Kidney capillary endothelial cell (primary cell): ENCODE data around the gene PHEX.

Experiments used
- DNase-seq: peaks from one replicate; pipeline ENCODE4 v3.0.0-alpha.2; 2018; ENCODE audit warnings: low spot score

Gene PHEX

GRCh38 chrX:22105231-22105630, 73.1 kb downstream of the PHEX start:
- DNase-seq, result no peak

- DNase-seq, result no peak
Observed at GRCh38 chrX:22105971-22106370, 73.8 kb downstream of the PHEX start.

GRCh38 chrX:22109442-22109841, 77.3 kb downstream of the PHEX start:
- peak; percentile 20 for DNase-seq

DNA sequence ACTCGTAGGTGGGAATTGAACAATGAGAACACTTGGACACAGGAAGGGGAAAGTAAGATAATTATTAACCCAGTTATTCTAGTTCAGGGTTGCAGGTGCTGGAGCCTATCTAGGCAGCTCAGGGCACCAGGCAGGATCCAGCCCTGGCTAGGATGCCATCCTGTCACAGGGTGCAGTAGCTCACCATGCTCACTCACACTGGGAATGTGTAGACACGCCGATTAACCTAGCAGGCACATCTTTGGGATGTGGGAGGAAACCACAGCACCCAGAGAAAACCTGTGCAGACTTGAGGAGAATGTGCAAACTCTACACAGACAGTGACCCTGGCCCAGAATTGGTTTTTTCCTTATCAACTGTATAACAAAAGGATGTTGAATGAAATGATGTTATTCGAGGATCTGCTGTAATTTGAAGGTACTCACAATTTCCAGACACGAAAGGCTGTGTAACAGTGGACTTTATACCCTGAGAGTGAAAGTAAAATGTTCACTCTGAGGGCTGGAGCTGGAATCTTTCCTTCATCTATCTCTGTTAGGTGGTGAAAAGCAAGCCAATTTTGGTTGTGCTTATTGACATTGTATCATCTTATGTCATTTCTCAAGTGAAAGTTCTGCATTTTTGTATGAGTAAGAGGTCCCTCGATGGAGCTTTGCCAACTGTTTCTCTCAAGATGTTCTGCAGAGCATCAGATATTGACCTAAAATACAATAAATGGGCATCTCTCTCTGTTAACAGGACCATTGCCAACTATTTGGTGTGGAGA, 78.8 kb downstream of the PHEX start:
- no peak for DNase-seq

GRCh38 chrX:22116605-22117546, 84.8 kb downstream of the PHEX start:
- DNase-seq, result no peak

DNA sequence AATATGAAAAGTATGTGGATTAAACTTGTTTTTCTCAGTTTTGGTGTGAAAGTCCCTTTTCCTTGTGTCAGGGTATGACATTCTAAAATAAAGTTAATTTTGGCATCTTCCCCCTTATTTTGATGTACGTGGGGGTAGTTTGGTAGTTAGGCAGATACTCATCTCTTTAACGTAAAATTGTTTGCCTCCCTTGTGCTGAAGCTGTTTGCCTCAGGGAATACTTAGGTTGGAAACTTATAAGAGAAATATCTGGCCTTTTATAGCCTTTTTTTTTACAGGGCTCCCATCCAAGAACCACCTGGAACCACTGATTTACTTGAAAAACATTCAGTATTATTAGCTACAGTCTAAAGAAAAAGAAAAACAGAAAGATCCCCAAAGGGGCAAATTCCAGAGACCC, 85.5 kb downstream of the PHEX start:
- no peak for DNase-seq

DNA sequence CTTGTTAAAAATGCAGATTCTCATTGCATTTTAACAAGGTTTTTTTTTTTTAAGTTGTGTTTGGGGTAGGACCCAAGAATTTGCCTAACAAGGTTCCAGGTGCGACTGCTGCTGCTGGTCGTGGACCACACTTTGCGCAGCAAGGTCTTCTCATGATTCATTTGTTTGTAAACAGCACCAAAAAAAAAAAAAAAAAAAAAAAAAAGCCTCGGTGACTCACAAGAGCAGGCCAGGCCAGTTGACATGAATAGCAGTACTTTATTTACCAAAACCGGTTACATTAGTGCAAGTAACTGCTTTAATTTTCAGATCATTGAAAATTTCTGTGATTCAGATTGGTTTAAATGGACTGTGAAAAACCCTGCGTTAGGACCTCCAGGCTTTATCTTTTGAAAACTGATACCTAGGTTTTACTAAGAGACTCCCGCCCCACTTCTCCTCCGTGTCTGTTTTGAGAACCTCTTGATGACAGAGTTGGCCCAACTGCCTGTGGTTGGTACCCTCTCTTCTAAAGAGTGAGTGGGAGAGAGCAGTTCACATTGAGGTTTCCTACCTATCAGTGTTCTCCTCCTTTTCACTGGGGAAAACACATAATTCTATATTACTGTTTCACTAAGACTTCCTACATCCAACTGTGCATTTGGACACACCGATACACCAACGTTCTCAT, 86.2 kb downstream of the PHEX start:
- DNase-seq, result no peak

DNA sequence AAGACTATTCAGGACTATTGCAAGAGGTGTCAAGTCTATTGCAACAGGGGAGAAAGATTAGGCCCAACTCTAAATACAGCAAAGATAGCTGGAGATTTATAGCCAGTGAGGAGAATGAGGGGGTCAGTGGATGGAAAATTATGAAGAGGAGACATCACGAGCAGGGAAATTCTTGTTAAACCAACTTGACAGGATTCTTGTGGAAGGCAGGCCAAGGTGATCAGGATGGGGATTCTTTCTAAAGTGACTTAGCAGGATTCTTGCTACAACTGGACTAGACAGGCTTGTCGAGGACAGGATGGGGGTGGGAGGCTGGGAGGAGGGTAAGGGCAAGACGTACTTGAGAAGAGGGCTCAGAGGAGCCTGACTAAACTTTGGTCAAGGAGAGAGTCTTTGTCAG, 89.0 kb downstream of the PHEX start:
- DNase-seq, result no peak

DNA sequence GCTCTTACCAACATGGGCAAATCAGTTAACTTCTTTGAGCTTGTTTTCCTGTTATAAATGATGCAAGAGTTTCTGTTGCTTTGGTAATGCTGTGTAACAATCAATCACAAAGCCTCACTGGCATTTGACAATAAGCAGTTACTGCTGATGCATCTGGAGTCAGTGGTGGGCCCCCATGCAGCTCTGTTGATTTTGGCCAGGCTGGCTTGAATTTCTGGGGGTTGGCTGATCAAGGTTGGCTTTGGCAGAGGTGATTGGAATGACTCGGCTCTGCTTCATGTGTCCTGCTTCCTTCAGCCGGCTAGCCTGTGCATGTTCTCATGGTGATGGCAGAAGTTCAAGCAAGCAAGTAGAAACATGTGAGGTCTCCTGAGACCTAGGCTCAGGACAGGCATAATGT, 90.4 kb downstream of the PHEX start:
- no peak for DNase-seq

DNA sequence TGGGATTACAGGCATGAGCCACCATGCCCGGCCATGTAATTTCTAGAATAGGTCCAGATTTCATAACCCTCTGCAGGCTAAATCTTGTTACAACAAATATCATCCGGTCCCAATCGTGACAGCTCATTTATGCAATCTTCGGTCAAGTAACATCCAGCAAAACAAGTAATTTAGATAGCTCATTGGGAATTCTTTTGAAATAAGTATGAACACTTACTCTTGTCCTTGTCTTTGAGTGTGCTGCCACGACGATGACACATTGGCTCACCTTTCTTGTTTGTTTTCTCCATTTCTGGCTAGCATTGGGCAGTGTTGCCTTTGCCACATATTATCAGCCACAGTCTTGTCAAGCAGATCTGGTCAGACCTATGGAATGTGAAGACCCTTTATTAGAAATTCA, 92.0 kb downstream of the PHEX start:
- no peak for DNase-seq

- no peak for DNase-seq
Observed at GRCh38 chrX:22125481-22125880, 93.4 kb downstream of the PHEX start.

DNA sequence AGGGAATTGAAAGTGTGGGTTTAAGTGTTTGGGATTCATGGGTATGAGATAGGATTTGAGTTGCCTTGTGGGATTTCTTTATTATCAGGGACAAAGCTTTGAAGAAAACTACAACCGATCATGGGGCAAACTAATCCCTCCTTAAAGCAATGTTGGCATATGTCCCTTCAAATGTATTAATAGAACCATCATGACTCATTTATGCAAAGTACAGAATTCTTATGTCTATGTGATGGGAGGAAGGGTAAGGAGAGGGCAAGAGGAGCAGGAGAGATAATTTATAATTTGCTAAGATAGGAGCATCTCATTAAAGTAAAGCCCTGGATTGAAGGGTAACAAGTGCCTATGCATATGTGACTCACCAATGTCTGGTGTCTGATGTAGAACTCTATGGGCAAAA, 94.2 kb downstream of the PHEX start:
- no peak for DNase-seq

DNA sequence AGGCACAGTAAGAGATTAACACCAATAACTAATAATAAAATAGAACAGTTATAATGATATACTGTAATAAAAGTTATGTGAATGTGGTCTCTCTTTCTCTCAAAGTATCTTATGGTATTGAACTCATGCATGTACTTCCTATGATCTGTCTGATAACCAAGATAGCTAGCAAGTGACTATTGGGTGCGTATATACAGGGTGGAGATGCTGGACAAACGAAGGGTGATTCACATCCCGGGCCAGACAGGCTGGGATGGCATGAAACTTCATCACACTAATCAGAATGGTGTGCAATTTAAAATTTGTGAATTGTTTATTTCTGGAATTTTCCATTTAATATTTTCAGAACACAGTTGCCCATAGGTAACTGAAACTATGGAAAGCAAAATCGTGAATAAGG, 96.8 kb downstream of the PHEX start:
- DNase-seq, result no peak

DNA sequence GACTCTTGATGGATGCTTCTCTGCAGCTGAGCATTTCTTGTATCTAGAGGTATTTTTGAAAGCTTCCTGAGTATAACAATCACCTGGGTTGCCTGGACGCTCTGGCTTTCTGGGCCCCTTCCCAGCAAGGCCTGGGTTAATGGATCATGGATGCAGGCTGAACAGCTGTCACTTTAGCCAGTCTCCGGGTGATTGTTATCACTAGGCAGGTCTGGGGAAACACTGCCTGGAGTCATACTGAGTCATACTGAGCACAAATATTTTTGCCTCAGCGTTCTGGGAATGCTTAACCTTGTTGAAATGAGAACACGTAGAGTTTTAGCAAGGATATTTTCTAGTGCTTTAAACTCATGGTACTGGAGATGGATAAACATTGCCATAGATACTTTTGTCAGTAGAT, 102.6 kb downstream of the PHEX start:
- peak; percentile 47 for DNase-seq

DNA sequence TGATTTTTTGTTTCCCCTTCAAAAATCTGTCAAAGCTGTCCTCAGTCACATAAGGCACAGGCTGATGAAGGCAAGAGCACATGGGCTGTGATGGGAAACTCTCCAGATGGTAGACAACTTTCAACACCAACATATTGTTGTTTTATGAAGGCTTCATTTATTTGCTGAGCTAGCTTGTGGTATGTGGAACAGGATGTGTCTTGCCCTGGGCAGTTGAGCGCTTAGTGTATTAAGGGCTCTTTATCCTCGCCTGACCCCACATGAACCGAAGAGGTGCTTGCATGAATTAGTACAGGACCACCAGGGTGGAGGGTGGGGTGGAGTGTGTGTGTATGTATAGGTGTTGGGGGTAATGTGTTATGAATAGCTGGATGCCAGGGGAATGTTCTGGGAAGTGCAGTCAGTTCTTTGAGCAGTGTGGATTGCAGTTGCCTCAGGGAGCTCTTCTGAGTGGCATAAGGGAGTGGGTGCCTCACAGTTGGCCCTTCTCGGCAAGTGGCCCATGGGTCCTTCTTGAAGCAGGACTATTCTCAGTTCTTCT, 103.1 kb downstream of the PHEX start:
- peak; percentile 7 for DNase-seq

GRCh38 chrX:22135994-22136684, 104.0 kb downstream of the PHEX start:
- DNase-seq, result peak; percentile 58

DNA sequence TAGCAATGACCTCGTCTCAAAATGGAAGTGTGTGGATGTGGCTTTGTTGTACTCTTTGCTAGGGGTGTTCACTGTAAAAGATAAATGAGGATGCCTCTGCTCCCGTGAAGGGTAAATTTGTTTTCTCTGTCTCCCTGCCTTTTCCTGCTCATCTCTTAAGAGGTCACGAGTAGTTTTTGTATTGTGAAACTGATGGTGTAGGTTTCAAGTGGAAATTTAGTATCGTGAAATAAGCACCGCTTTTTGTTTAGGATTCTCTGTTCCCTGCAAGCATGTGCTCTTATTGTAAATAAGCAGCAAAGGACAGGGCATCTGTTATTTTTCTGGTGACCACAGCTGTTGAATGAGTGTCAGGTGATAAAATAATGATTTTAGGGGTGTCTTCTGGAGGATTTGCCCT, 104.6 kb downstream of the PHEX start:
- DNase-seq, result no peak

DNA sequence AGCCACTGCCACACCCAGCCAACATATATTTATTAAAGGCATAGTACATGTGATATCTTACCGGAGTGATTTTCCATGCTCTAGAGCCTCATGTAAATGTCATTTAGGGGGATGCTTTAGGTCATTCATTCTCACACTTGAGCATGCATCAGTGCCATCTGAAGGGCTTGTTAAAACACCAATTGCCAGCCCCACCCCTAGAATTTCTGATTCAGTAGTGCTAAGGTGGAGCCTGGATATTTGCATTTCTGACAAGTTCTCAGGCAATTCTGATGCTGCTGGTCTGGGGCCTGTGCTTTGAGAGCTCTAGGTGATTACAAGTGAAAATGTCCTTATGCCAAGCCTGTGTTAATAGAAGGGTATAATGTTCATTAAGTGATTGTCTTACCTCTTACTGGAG, 107.7 kb downstream of the PHEX start:
- DNase-seq, result no peak

GRCh38 chrX:22141047-22141730, 109.1 kb downstream of the PHEX start:
- DNase-seq, result no peak

DNA sequence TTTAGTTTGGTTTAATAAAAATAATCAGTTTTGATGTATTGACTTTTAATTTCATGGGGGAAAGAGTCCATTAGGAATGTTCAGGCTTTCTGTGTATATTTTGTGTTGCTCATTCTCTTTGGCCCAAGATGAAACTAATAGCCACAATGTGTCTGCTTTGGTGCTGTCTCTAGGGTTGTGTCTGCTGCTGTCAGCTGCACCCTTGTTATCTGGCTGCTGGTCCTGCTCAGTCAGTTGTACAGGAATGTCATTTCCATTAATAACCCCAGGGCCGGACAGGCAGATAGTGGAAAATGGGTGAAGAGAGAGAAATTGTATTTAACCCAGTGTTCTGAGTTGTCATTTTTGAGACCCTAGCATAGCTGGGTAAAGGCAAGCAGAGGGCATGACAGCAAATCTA, 115.1 kb downstream of the PHEX start:
- DNase-seq, result no peak

GRCh38 chrX:22147942-22148341, 115.8 kb downstream of the PHEX start:
- no peak for DNase-seq
